ENCODE data around the gene DUSP3. TPM values are rescaled to one million over a fixed set of nuclear protein-coding genes. Genes with fewer than 3 reads are reported as not detected.

The DUSP3 gene
- total and polyA plus RNA-seq, 2 donors (not counting 1 experiment from before 2014, with no cell fraction given), result 8.9 to 18.2 TPM

DNA sequence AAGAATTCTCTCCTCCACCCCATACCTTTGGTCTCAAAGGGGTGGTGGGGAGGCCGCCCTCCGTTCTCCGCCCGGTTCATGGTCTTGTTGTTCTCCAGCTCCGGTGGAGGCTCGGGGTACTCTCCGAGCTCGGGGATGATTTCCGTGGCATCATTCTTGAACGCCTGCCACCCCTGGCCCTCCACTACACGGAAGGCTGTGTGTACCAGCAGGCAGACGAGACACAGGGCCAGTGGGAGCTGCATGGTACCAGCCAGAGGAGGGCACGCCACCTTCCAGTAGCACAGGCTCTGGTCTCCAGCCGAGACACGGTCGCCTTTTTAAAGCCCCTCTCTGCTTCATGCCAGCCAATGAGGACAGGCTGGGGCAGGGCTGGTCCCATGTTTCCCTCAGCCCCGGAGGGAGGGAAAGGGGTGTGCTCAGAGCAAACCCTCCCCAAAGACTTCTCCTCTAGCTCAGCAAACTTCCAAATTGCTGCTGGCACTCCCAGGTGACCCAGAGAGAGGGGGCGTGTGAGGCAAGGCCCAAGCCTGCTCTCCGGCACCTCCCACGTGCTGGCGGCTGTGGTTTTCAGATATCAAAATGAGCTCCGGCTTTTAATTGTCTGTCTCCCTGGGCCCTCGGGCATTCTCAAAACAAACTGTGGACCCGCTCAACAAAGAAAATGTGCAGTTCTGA lies 20.1 kb downstream of the DUSP3 start, which contains the start of gene SOST:
Gene SOST, minus strand, starts transcription at position 295 of the 678 bp plus-strand sequence. Its CDS starts 50 bp downstream, at position 245.
- intact Hi-C loops (cut with micrococcal nuclease), result no loop called here
- H3K9me3 Mint-ChIP-seq (ENCODE audit: insufficient read depth), result no peaks in the 10 kb centered on the region
- H3K27ac ChIP-seq (ENCODE audit: low read length in 2 of 2), result no peak within 1 kb of the TSS

DNA sequence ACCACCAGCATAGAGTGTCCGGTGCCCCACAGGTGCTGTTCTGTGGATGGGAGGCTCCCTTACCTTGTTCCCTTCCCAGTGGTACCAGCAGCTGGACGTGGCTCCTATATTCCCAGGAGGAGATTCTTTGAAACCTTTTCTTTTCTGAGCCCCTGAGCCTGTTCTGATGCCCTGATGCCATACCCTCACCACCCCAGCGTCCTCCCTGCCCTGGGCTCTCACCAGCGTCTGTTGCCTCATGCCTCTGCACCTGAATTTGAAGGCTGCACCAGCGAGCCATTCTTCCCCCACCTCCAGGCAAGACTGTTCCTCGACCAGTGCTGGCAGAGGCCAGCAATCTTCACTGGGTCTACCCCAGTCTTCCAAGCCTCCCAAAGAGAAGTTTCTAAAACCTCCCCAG lies 20.7 kb downstream of the DUSP3 start:
- H3K4me1 ChIP-seq (ENCODE audit: control insufficient read depth in 2 of 2, insufficient read depth in 2 of 2, low read length in 2 of 2), result peaks cover 0 to 5% of the 10 kb centered on the region in 2 donors
- CTCF ChIA-PET, result interaction anchor here (3.2 to 16.1 kb wide), 3 partner anchors 9 to 181 kb away, joined by 19 to 524 read pairs (median 153); no protein-coding TSS in a partner anchor
- Mint-ChIP-seq H3K27me3 (peaks cover 37% of the 10 kb centered on the region), H3K27ac (no peak overlapping the region), H3K4me1 (no peaks in the 10 kb centered on the region), H3K4me3 (no peak overlapping the region), H3K9me3 (ENCODE audit: insufficient read depth) (no peaks in the 10 kb centered on the region)
- H3K79me2 ChIP-seq (ENCODE audit: control insufficient read depth, insufficient read depth, low read length), result no peaks in the 10 kb centered on the region
- H3K9me3 ChIP-seq (ENCODE audit: control extremely low read depth in 1 of 3, control insufficient read depth in 2 of 3, insufficient read depth in 1 of 3, low read length in 2 of 3), result no peaks in the 10 kb centered on the region
- no peak overlapping the region for H2AFZ ChIP-seq (ENCODE audit: insufficient read depth, low read depth, low read length, poor library complexity, severe bottlenecking)
- DNase-seq (no peak), ATAC-seq (ENCODE audit: low read depth) (no peak)
- POLR2A ChIA-PET, result no interaction called here
- no peak overlapping the region for H3K9ac ChIP-seq (ENCODE audit: low read length)
- H3K27me3 ChIP-seq (replicated peaks in 1 of 4; ENCODE audit: control extremely low read depth in 1 of 4, control insufficient read depth in 3 of 4, insufficient read depth in 4 of 4, low read length in 3 of 4), result peaks cover 0 to 33% (median 7%) of the 10 kb centered on the region in 4 experiments
- H3K4me3 ChIP-seq (ENCODE audit: control extremely low read depth in 1 of 5, extremely low read depth in 1 of 5, insufficient read depth in 1 of 5, low read depth in 2 of 5, low read length in 4 of 5), result no peak overlapping the region
- intact Hi-C loops (cut with micrococcal nuclease), result no loop called here
- no peak for TF ChIP-seq EZH2 (IDR thresholded peaks at IDR 0.05; ENCODE audit: borderline replicate concordance, insufficient read depth, low read depth, low read length, poor library complexity, severe bottlenecking)
- TF ChIP-seq, protein P1, sequence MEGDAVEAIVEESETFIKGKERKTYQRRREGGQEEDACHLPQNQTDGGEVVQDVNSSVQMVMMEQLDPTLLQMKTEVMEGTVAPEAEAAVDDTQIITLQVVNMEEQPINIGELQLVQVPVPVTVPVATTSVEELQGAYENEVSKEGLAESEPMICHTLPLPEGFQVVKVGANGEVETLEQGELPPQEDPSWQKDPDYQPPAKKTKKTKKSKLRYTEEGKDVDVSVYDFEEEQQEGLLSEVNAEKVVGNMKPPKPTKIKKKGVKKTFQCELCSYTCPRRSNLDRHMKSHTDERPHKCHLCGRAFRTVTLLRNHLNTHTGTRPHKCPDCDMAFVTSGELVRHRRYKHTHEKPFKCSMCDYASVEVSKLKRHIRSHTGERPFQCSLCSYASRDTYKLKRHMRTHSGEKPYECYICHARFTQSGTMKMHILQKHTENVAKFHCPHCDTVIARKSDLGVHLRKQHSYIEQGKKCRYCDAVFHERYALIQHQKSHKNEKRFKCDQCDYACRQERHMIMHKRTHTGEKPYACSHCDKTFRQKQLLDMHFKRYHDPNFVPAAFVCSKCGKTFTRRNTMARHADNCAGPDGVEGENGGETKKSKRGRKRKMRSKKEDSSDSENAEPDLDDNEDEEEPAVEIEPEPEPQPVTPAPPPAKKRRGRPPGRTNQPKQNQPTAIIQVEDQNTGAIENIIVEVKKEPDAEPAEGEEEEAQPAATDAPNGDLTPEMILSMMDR (IDR thresholded peaks at IDR 0.05), result no peak
- H3K4me2 ChIP-seq (replicated peaks; ENCODE audit: low read depth, low read length, poor library complexity, severe bottlenecking), result no peak overlapping the region
- H3K27ac ChIP-seq (ENCODE audit: low read length in 2 of 2), result no peak overlapping the region
- H3K36me3 ChIP-seq (replicated peaks in 1 of 2; ENCODE audit: control extremely low read depth in 1 of 2, control insufficient read depth in 1 of 2, extremely low read depth in 1 of 2, insufficient read depth in 2 of 2, low read length in 1 of 2), result no peaks in the 10 kb centered on the region
- H4K20me1 ChIP-seq (ENCODE audit: control insufficient read depth, insufficient read depth, low read length, poor library complexity, severe bottlenecking), result no peaks in the 10 kb centered on the region
- 70% methylated on average over 5 of the region's 6 CpGs for WGBS (ENCODE audit: insufficient coverage)

More for the DNA sequence above, 20.1 kb downstream of the DUSP3 start, which contains the start of gene SOST:
- H4K20me1 ChIP-seq (ENCODE audit: control insufficient read depth, insufficient read depth, low read length, poor library complexity, severe bottlenecking), result no peaks in the 10 kb centered on the region
- H3K79me2 ChIP-seq (ENCODE audit: control insufficient read depth, insufficient read depth, low read length), result no peaks in the 10 kb centered on the region
- no peak within 1 kb of the TSS for H3K4me2 ChIP-seq (replicated peaks; ENCODE audit: low read depth, low read length, poor library complexity, severe bottlenecking)
- WGBS (ENCODE audit: insufficient coverage), result 90% methylated on average over 23 of the region's 24 CpGs
- DNase-seq, result no peak
- no peak within 1 kb of the TSS for H2AFZ ChIP-seq (ENCODE audit: insufficient read depth, low read depth, low read length, poor library complexity, severe bottlenecking)
- no peak within 1 kb of the TSS for H3K27ac Mint-ChIP-seq
- H3K4me1 ChIP-seq (ENCODE audit: control insufficient read depth in 2 of 2, insufficient read depth in 2 of 2, low read length in 2 of 2), result peaks cover 0 to 5% of the 10 kb centered on the region in 2 donors
- ATAC-seq (ENCODE audit: low read depth), result no peak
- H3K4me3 ChIP-seq (ENCODE audit: control extremely low read depth in 1 of 5, extremely low read depth in 1 of 5, insufficient read depth in 1 of 5, low read depth in 2 of 5, low read length in 4 of 5), result no peak within 1 kb of the TSS
- ChIA-PET POLR2A (no interaction called here), CTCF (interaction anchor here (1.9 to 16.1 kb wide), 5 partner anchors 8 to 181 kb away, joined by 5 to 524 read pairs (median 19); no protein-coding TSS in a partner anchor)
- H3K27me3 ChIP-seq (replicated peaks in 1 of 4; ENCODE audit: control extremely low read depth in 1 of 4, control insufficient read depth in 3 of 4, insufficient read depth in 4 of 4, low read length in 3 of 4), result peaks cover 0 to 33% (median 7%) of the 10 kb centered on the region in 4 experiments
- peaks cover 34% of the 10 kb centered on the region for H3K27me3 Mint-ChIP-seq
- TF ChIP-seq, protein P1 (IDR thresholded peaks at IDR 0.05), result no peak
- no peak for TF ChIP-seq EZH2 (IDR thresholded peaks at IDR 0.05; ENCODE audit: borderline replicate concordance, insufficient read depth, low read depth, low read length, poor library complexity, severe bottlenecking)
- no peak within 1 kb of the TSS for H3K9ac ChIP-seq (ENCODE audit: low read length)
- no peaks in the 10 kb centered on the region for H3K9me3 ChIP-seq (ENCODE audit: control extremely low read depth in 1 of 3, control insufficient read depth in 2 of 3, insufficient read depth in 1 of 3, low read length in 2 of 3)
- no peaks in the 10 kb centered on the region for H3K4me1 Mint-ChIP-seq
- no peaks in the 10 kb centered on the region for H3K36me3 ChIP-seq (replicated peaks in 1 of 2; ENCODE audit: control extremely low read depth in 1 of 2, control insufficient read depth in 1 of 2, extremely low read depth in 1 of 2, insufficient read depth in 2 of 2, low read length in 1 of 2)
- H3K4me3 Mint-ChIP-seq, result no peak within 1 kb of the TSS
